Activated CD4-positive, CD25-positive, alpha-beta regulatory T cell treated with anti-CD3 and anti-CD28 coated beads, Interleukin-2, amount 50 U/mL, for 16 hours (primary cell): Measurements from ENCODE around the gene GDAP1L1.
"Not testable (repeated sequence)": the region's sequence is repeated elsewhere in the genome, so short reads cannot be mapped to it uniquely, and the experiment has no call there.

Source experiments
- DNase-seq: peaks from one replicate; pipeline ENCODE4 v3.0.0-alpha.2; 2020; ENCODE audit warnings: low read depth, low spot score

GDAP1L1 gene

GRCh38 chr20:44302026-44302669 lies 55.0 kb downstream of the GDAP1L1 start:
- DNase-seq, result no peak

GRCh38 chr20:44302736-44303135 lies 55.6 kb downstream of the GDAP1L1 start:
- no peak for DNase-seq

GRCh38 chr20:44304383-44304782 lies 57.3 kb downstream of the GDAP1L1 start:
- no peak for DNase-seq

GRCh38 chr20:44306927-44307326 lies 59.8 kb downstream of the GDAP1L1 start:
- DNase-seq, result no peak

- DNase-seq, result no peak
Observed at GRCh38 chr20:44309763-44310663, 62.9 kb downstream of the GDAP1L1 start.

- DNase-seq, result peak; percentile 96
Observed at GRCh38 chr20:44310664-44311639, 63.8 kb downstream of the GDAP1L1 start, which contains the start of gene FITM2. Gene FITM2 (minus strand): TSS chr20:44311202. CDS start chr20:44311148, 54 bp downstream.

GRCh38 chr20:44314870-44315269 lies 67.8 kb downstream of the GDAP1L1 start:
- DNase-seq, result no peak

GRCh38 chr20:44319839-44320422 lies 72.8 kb downstream of the GDAP1L1 start:
- no peak for DNase-seq

- no peak for DNase-seq
Observed at GRCh38 chr20:44324343-44324742, 77.2 kb downstream of the GDAP1L1 start.

- no peak for DNase-seq
Observed at GRCh38 chr20:44326391-44327159, 79.5 kb downstream of the GDAP1L1 start.

GRCh38 chr20:44327748-44328147 lies 80.6 kb downstream of the GDAP1L1 start:
- not testable (repeated sequence) for DNase-seq

GRCh38 chr20:44328428-44328827 lies 81.3 kb downstream of the GDAP1L1 start:
- DNase-seq, result no peak
